Mucosa of gallbladder (tissue), 1 donor: ENCODE data around the gene TMEM184A. TPM values are rescaled to one million over a fixed set of nuclear protein-coding genes. Genes with fewer than 3 reads are reported as not detected.

ENCODE experiments used
- DNase-seq: peaks from one replicate; pipeline ENCODE4 v3.0.0-alpha.2; 2020; ENCODE audit warnings: low spot score
- total RNA-seq: library from RNA; stranded (reverse); gene quantifications from one replicate; pipeline ENCODE4 v1.2.1, GENCODE V29; 2021
- donor health status: DM: no; HTN: no; CAD: no.

The TMEM184A gene
- total RNA-seq, 1 donor from 2014 or later: 39.8 TPM

- DNase-seq: no peak
Observed at GRCh38 chr7:1550846-1551155, 5.2 kb downstream of the TMEM184A start.

GRCh38 chr7:1550005-1550845 lies 5.8 kb downstream of the TMEM184A start:
- DNase-seq: no peak

DNA sequence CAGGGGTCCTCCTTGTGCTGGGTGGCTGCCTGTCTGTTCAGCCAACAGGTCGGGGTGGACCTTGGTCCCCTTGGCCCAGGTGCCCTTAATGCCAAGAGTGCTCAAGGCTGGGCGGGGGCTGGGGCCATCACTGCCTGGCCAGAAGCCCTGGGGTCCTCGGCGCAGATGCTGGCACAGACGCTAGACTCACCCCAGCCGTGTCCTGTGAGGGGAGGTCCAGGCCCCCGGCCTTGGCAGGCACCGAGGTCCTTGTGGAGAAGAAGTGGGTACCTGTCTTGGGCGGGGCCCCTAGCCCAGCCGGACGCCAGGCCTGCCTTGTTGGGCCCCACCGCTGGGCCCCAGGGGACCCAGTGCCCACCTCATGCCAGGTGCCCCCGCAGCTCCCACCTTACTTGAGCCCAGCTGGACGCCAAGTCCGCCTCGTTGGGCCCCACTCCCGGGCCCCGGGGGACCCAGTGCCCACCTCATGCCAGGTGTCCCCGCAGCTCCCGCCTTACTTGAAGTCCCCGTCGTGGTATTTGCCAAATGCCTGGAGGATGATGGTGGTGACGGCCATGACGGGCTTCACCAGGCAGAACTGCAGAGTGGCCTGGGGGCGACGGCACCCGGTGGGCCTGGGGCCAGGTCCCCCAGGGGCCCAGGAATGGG lies 6.5 kb downstream of the TMEM184A start:
- DNase-seq: no peak

GRCh38 chr7:1548944-1549343 lies 7.1 kb downstream of the TMEM184A start:
- DNase-seq: no peak

GRCh38 chr7:1548438-1548831 lies 7.6 kb downstream of the TMEM184A start:
- DNase-seq: no peak

DNA sequence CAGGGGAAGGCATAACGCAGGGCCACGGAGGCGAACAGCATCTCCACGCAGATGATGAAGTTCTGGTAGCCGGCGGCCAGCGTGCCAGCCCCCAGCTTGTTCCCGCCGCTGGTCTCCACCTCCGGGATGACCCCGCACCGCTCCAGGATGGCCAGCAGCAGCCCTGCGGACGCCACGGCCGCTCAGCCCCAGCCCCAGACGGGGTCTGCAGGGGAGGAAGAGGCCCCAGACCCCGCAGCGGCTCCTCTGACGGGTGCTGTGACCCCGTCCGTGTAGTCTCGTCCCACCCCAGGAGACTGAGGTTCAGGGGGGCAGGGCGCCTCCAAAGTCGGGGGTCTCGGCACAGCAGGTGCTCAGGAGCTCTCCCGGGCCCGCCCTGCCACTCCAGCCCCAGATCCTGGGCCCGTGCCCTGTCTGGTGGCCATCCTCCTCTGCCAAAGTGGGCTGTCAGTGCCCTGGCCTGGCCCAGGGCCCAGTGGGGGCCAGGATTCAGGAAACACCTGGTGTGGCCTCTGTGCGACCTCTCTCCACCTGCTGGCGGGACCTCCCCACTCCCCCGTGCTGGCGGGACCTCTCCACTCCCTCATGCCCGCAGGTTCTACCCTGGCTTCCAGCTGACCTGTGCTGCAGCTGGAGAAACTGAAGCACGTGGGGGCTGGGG lies 8.1 kb downstream of the TMEM184A start:
- no peak for DNase-seq

DNA sequence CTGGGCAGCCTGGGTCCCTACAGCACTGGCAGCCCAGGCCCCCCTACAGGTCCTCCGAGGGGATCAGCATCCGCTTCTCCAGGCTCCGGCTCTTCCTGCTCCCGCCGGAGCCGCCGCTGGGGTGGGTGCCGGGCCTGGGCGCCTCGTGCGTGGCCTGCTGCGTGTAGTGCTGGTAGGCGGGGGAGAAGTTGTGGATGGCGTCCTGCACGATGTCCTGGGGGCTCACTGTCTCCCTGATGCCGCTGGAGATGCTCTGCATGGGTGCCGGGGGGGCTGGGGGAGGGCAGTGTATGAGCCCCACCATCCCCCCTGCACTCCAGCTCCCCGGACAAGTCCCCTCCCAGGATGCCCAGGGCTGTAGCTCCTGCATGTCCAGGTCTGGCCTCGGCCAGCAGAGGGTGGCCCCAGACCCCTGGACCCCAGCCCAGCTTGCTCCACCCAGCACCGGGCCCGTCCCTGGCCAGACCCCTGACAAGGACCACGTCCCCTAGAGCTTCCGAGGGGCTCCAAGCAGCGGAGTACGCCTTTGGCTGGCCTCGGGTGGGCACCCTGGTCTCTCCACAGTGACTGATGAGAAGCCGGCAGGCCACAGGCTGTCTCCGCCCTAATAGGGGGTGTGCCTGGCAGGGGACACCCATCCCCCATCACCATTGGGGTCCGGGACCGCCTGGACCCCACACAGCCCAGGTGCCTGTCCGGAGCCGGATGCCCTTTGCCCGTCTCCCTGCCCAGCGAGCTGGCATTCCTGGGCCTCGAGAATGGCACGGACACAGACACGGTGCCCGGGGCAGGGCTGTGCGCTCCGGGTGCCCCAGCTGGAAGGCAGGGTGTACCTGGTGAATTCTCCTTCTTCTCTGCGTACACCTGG lies 8.9 kb downstream of the TMEM184A start:
- no peak for DNase-seq

DNA sequence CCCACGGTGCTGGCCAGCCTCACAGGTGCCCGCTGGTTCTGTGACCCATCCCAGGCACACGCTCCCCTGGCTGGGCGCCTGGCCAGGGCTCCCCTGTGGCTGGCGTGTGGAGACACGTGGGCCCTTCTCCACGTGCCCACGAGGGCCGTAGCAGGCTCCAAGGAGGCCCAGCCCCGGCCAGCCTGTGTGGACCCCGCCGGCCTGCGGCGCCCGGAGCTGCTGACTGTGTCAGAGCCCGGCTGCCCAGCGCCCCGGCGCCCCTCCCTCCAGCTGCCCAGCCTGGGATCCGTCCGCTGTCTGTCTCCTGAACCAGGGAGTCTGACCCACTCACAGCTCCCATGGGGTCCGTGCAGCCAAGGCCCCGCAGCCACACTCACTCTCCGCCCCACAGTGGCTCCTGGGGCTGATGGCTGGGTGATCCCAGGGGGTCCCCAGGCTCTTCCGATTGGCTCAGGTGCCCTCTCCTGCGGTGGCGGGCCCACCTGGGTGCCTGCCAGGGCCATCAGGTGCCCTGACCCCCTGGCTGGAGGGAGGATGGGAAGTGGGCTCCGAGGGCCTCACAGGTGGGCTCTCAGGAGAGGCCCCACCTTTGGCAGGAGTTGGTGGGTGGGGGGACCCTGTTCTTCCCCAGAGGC lies 9.6 kb downstream of the TMEM184A start:
- no peak for DNase-seq

DNA sequence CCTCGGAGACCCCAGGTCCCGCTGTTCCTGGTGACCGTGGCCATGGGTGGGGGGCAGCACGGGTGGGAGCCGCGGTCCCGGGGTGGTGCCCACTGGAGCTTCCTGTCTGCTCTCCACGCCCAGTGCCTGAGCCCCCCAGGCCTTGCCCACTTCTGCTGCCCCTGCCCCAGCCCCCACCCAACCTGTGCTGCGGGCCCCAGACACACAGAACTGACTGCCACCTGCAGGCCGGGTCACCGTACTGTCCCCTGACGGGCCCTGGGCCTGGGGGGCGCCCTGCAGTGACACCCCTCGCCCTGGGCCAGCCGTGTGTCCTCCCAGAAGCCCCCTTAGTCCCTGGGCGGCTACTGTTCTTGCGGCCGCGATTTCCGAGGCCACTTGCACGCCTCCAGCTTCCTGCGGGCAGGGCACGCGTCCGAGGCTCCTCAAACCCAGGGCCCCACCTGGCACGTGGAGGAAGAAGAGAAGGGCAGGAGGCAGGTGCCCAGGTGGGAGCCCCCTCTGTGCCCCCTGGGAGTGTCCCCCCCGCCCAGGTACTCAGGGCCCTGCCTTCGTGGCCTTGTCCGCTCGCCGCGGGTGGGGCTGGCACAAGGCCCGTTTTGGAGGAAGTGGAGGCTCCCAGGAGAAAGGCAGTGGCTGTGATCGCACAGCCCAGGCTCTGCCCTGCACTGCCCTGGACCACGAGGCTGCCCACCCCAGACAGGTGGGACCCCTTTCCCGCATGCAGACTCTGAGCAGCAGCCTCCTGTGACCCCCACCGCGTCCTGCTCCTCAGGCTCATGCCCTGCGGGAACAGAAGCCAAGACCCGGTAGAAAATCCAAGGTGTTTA lies 10.4 kb downstream of the TMEM184A start:
- no peak for DNase-seq

- DNase-seq: no peak
Observed at GRCh38 chr7:1544896-1545416, 11.0 kb downstream of the TMEM184A start.

GRCh38 chr7:1544178-1544895 lies 11.7 kb downstream of the TMEM184A start:
- DNase-seq: no peak

- no peak for DNase-seq
Observed at GRCh38 chr7:1543826-1544177, 12.2 kb downstream of the TMEM184A start.

DNA sequence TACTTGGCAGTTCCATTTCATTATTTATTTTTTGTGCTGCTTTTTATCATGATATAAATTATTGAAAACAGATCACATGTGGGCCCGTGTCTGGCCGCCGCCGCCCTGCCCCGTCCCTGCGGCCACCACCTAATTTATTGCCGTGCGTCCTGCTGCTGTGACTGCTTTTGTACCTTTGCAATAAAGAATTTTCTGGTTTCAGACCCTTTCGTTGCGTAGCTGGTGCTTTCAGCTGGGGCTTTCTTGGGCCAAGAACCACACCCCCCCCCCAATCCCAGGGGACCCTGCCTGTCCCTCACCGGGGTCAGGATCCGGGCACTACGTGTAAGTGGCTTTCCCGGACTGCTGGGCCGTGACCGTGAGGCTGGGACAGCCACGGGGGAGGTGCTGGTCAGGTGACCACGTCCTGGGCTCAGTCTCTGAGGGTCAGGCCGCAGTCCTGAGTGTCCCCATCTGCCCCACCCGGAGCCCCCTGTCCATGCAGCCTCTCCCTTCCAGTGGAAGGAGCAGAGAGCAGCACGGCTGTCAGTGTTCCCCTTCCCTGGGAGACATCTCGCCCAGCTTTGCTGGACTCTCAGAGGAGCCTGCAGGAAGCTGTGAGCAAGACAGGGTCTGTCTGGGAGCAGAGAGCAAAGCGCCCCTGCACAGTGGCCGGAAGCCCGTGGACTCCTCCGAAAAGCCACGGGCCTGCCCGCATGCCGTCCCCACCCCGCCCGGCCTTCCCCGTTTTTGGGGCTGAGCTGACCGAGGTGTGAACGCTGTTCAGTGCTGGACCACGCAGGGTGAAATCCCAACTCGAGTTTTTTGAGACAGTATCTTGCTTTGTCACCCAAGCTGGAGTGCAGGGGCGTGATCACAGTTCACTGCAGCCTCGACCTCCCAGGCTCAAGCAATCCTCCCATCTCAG lies 12.9 kb downstream of the TMEM184A start:
- DNase-seq: no peak

- DNase-seq: no peak
Observed at GRCh38 chr7:1542329-1542728, 13.7 kb downstream of the TMEM184A start.

DNA sequence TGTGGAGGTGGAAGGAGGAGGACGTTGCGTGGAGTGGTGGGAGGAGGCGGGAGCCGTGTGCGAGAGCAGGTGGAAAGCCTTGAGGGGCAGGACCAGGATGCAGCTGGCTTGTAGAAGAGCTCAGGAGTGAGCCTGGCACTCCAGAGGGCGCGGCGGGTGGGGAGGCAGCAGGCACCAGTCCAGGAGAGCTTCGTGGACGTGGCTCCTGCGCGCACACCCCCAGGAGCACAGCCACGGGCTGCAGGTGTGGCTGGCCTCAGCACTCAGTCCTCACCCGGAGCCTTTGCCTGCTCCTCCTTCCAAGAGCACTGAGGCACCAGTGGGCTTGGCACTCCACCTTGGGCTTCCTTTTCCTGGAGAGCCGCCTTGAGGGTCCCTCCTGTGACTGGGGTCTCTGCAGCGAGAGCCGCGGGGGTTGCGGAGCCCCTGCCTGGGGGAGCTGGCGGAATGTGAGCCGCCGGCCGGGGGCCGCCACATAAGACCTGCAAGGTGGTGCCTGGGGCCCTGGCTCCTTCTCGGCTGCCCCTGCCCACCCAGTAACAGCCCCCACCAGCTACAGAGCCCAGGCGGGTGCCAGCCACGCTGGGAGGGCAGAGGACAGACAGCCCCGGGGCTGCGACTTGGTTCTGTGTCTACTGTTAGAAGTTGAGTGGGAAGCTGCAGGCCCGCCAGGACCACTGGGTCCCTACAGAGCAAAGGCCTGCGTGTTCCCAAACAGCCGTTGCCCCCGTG lies 14.4 kb downstream of the TMEM184A start:
- no peak for DNase-seq

DNA sequence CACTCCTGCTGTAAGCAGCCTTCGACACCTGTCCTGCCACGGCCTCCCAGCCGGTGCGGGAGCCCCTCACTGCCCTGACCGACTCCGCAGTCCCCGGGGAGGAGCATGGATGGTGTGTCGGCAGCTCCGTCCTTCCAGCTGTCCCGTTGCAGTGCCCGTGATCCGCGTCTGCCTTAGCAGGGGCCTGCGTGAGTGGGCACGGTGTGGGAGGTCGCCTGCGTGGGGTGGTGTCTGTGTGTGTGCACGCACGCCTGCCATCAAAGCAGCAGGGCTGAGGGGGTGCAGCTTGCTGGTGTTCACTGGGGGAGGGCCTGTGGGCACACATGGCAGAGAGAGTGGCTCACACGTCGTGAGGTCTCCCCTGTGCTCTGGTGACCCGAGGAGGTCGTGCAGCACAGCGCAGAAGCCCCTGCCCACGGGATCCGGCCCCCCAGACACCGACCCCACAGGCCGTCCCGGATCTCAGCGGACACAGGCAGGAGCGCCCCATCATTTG lies 15.2 kb downstream of the TMEM184A start:
- no peak for DNase-seq

GRCh38 chr7:1539882-1540775 lies 15.9 kb downstream of the TMEM184A start:
- DNase-seq: no peak
